NT2/D1 (cell line): ENCODE data around the gene NR2E3.
"Not testable (repeated sequence)": the region's sequence is repeated elsewhere in the genome, so short reads cannot be mapped to it uniquely, and the experiment has no call there.

Experiments used
- DNase-seq: peaks from one replicate; pipeline ENCODE4 v3.0.0-alpha.2; 2011; ENCODE audit warnings: low read depth, low spot score
- H3K27me3 ChIP-seq: 2 replicates; pipeline ENCODE4 v1.6.0; 2011; ENCODE audit warnings: mild to moderate bottlenecking; ENCODE audit not compliant: insufficient read length, insufficient read depth
- H3K36me3 ChIP-seq: 2 replicates; pipeline ENCODE4 v1.6.1; 2011; ENCODE audit warnings: mild to moderate bottlenecking, low read length, mixed read lengths; ENCODE audit not compliant: insufficient read depth, insufficient read length
- H3K4me1 ChIP-seq: 2 replicates; pipeline ENCODE4 v1.5.1; 2011; ENCODE audit not compliant: insufficient read depth, insufficient read length
- H3K4me3 ChIP-seq: 2 replicates; pipeline ENCODE4 v1.5.1; 2011; ENCODE audit warnings: low read depth; ENCODE audit not compliant: insufficient read length
- H3K9ac ChIP-seq: 2 replicates; pipeline ENCODE4 v1.6.0; 2011; ENCODE audit warnings: low read depth; ENCODE audit not compliant: insufficient read length
- H3K9me3 ChIP-seq: 2 replicates; pipeline ENCODE4 v1.5.1; 2011; ENCODE audit warnings: mild to moderate bottlenecking, low read length; ENCODE audit not compliant: insufficient read depth
- SUZ12 ChIP-seq: IDR thresholded peaks from 2 replicates; pipeline ENCODE4 v1.6.1; 2011; ENCODE audit not compliant: insufficient read length, insufficient read depth; ENCODE audit errors: extremely low read depth
- YY1 ChIP-seq: IDR thresholded peaks from 2 replicates; pipeline ENCODE4 v1.6.1; 2011; ENCODE audit not compliant: insufficient read length, insufficient read depth
- ZNF274 ChIP-seq: IDR thresholded peaks from 2 replicates; pipeline ENCODE4 v1.6.1; 2011; ENCODE audit warnings: mild to moderate bottlenecking, low read depth, low read length

Gene NR2E3

DNA sequence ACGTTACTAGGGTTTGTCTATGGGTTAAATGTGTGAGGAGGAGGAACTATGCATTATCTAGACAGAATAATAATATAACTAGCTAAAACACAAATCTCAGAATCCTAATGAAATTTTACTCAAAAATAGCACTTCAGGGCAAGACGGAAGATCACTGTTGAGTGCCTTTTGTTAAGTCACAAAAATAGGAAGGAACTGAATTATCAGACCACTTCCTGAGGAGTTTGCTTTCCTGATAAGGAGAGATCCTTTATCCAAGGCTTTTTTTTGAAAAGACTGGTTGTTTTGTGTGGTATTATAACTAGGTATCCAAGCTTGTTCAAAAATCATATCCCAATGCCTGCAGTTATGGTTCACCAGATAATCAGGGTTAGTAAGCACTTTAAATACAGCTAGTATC is 34.6 kb downstream of the NR2E3 start:
- peaks cover 12% of the 10 kb centered on the region for H3K36me3 ChIP-seq
- H3K4me3 ChIP-seq = no peak overlapping the region
- TF ChIP-seq SUZ12 = no peak
- no peak for TF ChIP-seq YY1
- no peak for TF ChIP-seq ZNF274
- H3K27me3 ChIP-seq = no peaks in the 10 kb centered on the region
- no peak for DNase-seq
- no peaks in the 10 kb centered on the region for H3K9me3 ChIP-seq
- no peak overlapping the region for H3K9ac ChIP-seq
- H3K4me1 ChIP-seq = no peaks in the 10 kb centered on the region

DNA sequence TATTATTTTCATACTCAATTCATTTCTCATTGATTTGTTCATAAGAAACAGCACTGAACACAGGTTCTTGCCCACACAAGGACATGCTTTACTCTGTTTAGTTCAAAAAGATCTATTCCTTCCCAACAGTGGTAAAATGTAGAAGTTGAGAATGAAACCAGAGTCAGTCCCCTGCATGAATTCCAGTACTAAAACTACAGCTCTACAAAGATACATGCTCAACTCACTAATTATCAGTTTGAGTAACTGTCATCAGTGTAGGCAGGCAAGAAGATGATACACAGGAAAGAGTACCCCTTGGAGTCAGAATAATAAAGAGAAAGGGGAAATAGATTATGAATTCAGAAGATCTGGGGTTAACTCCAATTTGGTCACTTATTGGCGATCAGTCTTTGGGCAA is 43.2 kb downstream of the NR2E3 start:
- H3K4me1 ChIP-seq = no peaks in the 10 kb centered on the region
- H3K9me3 ChIP-seq = no peaks in the 10 kb centered on the region
- no peak overlapping the region for H3K9ac ChIP-seq
- no peak for TF ChIP-seq SUZ12
- TF ChIP-seq YY1 = no peak
- TF ChIP-seq ZNF274 = no peak
- H3K4me3 ChIP-seq = no peak overlapping the region
- no peak for DNase-seq
- H3K36me3 ChIP-seq = peaks cover 9% of the 10 kb centered on the region
- no peaks in the 10 kb centered on the region for H3K27me3 ChIP-seq

DNA sequence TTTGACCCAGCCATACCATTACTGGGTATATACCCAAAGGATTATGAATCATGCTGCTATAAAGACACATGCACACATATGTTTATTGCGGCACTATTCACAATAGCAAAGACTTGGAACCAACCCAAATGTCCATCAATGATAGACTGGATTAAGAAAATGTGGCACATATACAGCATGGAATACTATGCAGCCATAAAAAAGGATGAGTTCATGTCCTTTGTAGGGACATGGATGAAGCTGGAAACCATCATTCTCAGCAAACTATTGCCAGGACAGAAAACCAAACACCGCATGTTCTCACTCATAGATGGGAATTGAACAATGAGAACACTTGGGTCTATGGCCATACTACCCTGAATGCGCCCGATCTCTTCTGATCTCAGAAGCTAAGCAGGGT is 47.9 kb downstream of the NR2E3 start:
- not testable (repeated sequence) for DNase-seq, H3K4me3 ChIP-seq, H3K4me1 ChIP-seq, H3K27me3 ChIP-seq, H3K9me3 ChIP-seq, H3K9ac ChIP-seq, H3K36me3 ChIP-seq
